H9 (cell line): Measurements from ENCODE around the gene MRPL55. TPM values are rescaled to one million over a fixed set of nuclear protein-coding genes. Genes with fewer than 3 reads are reported as not detected.

Experiments used
- DNase-seq: peaks from one replicate; pipeline ENCODE4 v3.0.0-alpha.2; 2017
- H2AFZ ChIP-seq: one replicate; pipeline ENCODE4 v1.6.1; 2013; ENCODE audit warnings: mild to moderate bottlenecking, low read length, control low read depth, moderate library complexity
- H2AK5ac ChIP-seq: 2 replicates; pipeline ENCODE4 v1.6.1; 2013; ENCODE audit warnings: low read length, control low read depth, mixed read lengths; ENCODE audit not compliant: insufficient read length
- H2BK120ac ChIP-seq: one replicate; pipeline ENCODE4 v1.6.1; 2013; ENCODE audit warnings: low read depth, mild to moderate bottlenecking, low read length, control low read depth, inconsistent platforms; ENCODE audit not compliant: poor library complexity, severe bottlenecking
- H2BK12ac ChIP-seq: 2 replicates; pipeline ENCODE4 v1.6.1; 2013; ENCODE audit warnings: low read length, control low read depth, mixed read lengths, low read depth; ENCODE audit not compliant: insufficient read length
- H2BK15ac ChIP-seq: 2 replicates; pipeline ENCODE4 v1.6.1; 2013; ENCODE audit warnings: low read depth, low read length, control low read depth
- H2BK20ac ChIP-seq: one replicate; pipeline ENCODE4 v1.6.1; 2013; ENCODE audit warnings: low read depth, mild to moderate bottlenecking, low read length, control low read depth, inconsistent platforms; ENCODE audit not compliant: poor library complexity, severe bottlenecking
- H2BK5ac ChIP-seq: 2 replicates; pipeline ENCODE4 v1.6.1; 2013; ENCODE audit warnings: low read length, control low read depth, mixed read lengths; ENCODE audit not compliant: insufficient read length
- H3K14ac ChIP-seq: 2 replicates; pipeline ENCODE4 v1.6.1; 2013; ENCODE audit warnings: low read length, control low read depth; ENCODE audit not compliant: insufficient read depth
- H3K18ac ChIP-seq: 2 replicates; pipeline ENCODE4 v1.6.1; 2013; ENCODE audit warnings: low read depth, mild to moderate bottlenecking, mixed read lengths, low read length, control low read depth; ENCODE audit not compliant: insufficient read length
- H3K23ac ChIP-seq: 2 replicates; pipeline ENCODE4 v1.6.1; 2013; ENCODE audit warnings: low read length, control low read depth, mixed read lengths, low read depth; ENCODE audit not compliant: insufficient read length
- H3K23me2 ChIP-seq: 2 replicates; pipeline ENCODE4 v1.6.1; 2013; ENCODE audit warnings: low read depth, mild to moderate bottlenecking, mixed read lengths, low read length, control low read depth; ENCODE audit not compliant: insufficient read length, poor library complexity, severe bottlenecking
- H3K27ac ChIP-seq: 2 replicates; pipeline ENCODE4 v1.5.1; 2013; ENCODE audit warnings: low read length, control low read depth, mixed read lengths, low read depth; ENCODE audit not compliant: insufficient read length
- H3K27me3 ChIP-seq: 2 replicates; pipeline ENCODE4 v1.6.1; 2013; ENCODE audit warnings: low read length, control low read depth, inconsistent platforms; ENCODE audit not compliant: insufficient read depth
- H3K4ac ChIP-seq: 2 replicates; pipeline ENCODE4 v1.6.1; 2013; ENCODE audit warnings: low read depth, mild to moderate bottlenecking, control low read depth, inconsistent platforms, low read length, moderate library complexity
- H3K4me1 ChIP-seq: 2 replicates; pipeline ENCODE4 v1.6.1; 2013; ENCODE audit warnings: low read length, control low read depth, inconsistent platforms; ENCODE audit not compliant: insufficient read depth
- H3K4me2 ChIP-seq: 2 replicates; pipeline ENCODE4 v1.6.1; 2013; ENCODE audit warnings: low read length, control low read depth, mixed read lengths; ENCODE audit not compliant: insufficient read length, insufficient read depth
- H3K56ac ChIP-seq: 2 replicates; pipeline ENCODE4 v1.6.1; 2013; ENCODE audit warnings: low read depth, mild to moderate bottlenecking, mixed read lengths, low read length, control low read depth; ENCODE audit not compliant: insufficient read length
- H3K79me1 ChIP-seq: 2 replicates; pipeline ENCODE4 v1.6.1; 2013; ENCODE audit warnings: low read depth, mild to moderate bottlenecking, moderate library complexity, low read length, control low read depth, inconsistent platforms; ENCODE audit not compliant: insufficient read depth, poor library complexity, severe bottlenecking
- H3K79me2 ChIP-seq: 2 replicates; pipeline ENCODE4 v1.6.1; 2013; ENCODE audit warnings: low read length, control low read depth, inconsistent platforms; ENCODE audit not compliant: insufficient read depth
- H3K9ac ChIP-seq: 2 replicates; pipeline ENCODE4 v1.6.1; 2013; ENCODE audit warnings: low read length, control low read depth, mixed read lengths; ENCODE audit not compliant: insufficient read length; ENCODE audit errors: extremely low read depth
- H3K9me3 ChIP-seq: one replicate; pipeline ENCODE4 v1.6.1; 2013; ENCODE audit warnings: low read depth, low read length, inconsistent platforms; ENCODE audit not compliant: control insufficient read depth
- H3T11ph ChIP-seq: one replicate; pipeline ENCODE4 v1.6.1; 2013; ENCODE audit warnings: mild to moderate bottlenecking, low read length, control low read depth, inconsistent platforms
- H4K20me1 ChIP-seq: one replicate; pipeline ENCODE4 v1.6.1; 2013; ENCODE audit not compliant: control insufficient read depth, insufficient read length, insufficient read depth
- H4K5ac ChIP-seq: 2 replicates; pipeline ENCODE4 v1.6.1; 2013; ENCODE audit warnings: low read depth, mild to moderate bottlenecking, mixed read lengths, low read length, control low read depth; ENCODE audit not compliant: insufficient read length
- H4K8ac ChIP-seq: replicated peaks from 2 replicates; pipeline ENCODE4 v1.6.1; 2013; ENCODE audit warnings: low read length, control low read depth, mixed read lengths, low read depth; ENCODE audit not compliant: insufficient read length
- H4K91ac ChIP-seq: 2 replicates; pipeline ENCODE4 v1.6.1; 2013; ENCODE audit warnings: low read depth, mild to moderate bottlenecking, moderate library complexity, mixed read lengths, low read length, control low read depth; ENCODE audit not compliant: insufficient read length
- H3K27ac Mint-ChIP-seq, 3 experiments: 2 replicates in 2 of 3; 3 replicates in 1 of 3; pipeline ENCODE4 v1.8.0; 2020 to 2021; ENCODE audit warnings: mixed read lengths in 3 of 3, mild to moderate bottlenecking in 1 of 3, moderate library complexity in 1 of 3
- H3K27me3 Mint-ChIP-seq: 2 replicates; pipeline ENCODE4 v1.8.0; 2021; ENCODE audit warnings: low read depth, mild to moderate bottlenecking, moderate library complexity, mixed read lengths
- H3K36me3 Mint-ChIP-seq, 3 experiments: 2 replicates in 2 of 3; 3 replicates in 1 of 3; pipeline ENCODE4 v1.8.0; 2020 to 2021; ENCODE audit warnings: low read depth in 3 of 3, mixed read lengths in 3 of 3; ENCODE audit not compliant: insufficient read depth in 1 of 3
- H3K4me1 Mint-ChIP-seq, 2 experiments: 2 replicates each; pipeline ENCODE4 v1.8.0; 2020; ENCODE audit warnings: mixed read lengths in 2 of 2
- H3K4me3 Mint-ChIP-seq, 2 experiments: 2 replicates in 1 of 2; 3 replicates in 1 of 2; pipeline ENCODE4 v1.8.0; 2020 to 2021; ENCODE audit warnings: mild to moderate bottlenecking in 2 of 2, mixed read lengths in 2 of 2, moderate library complexity in 1 of 2
- H3K9me3 Mint-ChIP-seq, 2 experiments: 2 replicates in 1 of 2; 3 replicates in 1 of 2; pipeline ENCODE4 v1.8.0; 2020; ENCODE audit warnings: mild to moderate bottlenecking in 2 of 2, mixed read lengths in 2 of 2, moderate library complexity in 1 of 2
- WGBS: extraction: QIAGEN DNeasy Blood & Tissue Kit; methylation state at CpG from one replicate; pipeline ENCODE4 v1.1.7; 2013; ENCODE audit warnings: missing lambda C conversion rate, low lambda C conversion rate, mixed read lengths; ENCODE audit not compliant: insufficient read length; ENCODE audit errors: extremely low coverage; 5-methylcytosine and 5-hydroxymethylcytosine counted together
- total RNA-seq: library from RNA; stranded (reverse); gene quantifications from 2 replicates; pipeline ENCODE4 v1.2.1, GENCODE V29; 2021
- TF ChIP-seq, protein P1 (sequence below): fragments of 200-600 bp; sonication (generic); conservative IDR thresholded peaks from 3 replicates; pipeline ENCODE4 v1.8.0; 2021; ENCODE audit warnings: antibody characterized with exemption, mild to moderate bottlenecking

MRPL55 gene
- total RNA-seq, 1 experiment from 2014 or later, result 62.3 TPM

DNA sequence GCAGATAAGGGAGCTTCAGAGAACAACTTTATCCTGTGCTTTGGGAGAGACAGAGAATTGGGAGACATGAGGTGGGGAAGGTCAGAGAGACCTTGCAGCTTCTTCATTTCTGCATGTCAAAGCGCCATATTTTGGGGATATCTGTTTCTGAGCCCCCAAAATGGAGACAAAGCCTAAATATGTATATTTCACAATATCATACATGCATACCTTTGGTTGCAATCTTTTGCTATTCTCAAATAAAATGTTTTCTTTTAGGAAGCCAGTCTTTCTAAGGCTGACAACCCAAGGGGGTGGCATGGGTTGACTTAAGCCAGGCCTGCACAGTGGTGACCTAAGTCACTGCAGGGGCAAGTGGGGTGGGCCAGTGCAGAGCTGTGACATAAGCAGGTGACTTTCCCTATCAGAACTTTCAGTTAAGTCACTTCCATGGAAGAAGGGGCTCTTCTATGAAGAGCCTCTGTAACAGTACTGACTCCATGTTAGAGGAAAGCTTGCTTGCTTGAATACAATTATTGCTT lies 13.9 kb upstream of the MRPL55 start:
- Histone ChIP-seq H2BK20ac (no peak overlapping the region), H3K4me2 (no peak overlapping the region), H2AK5ac (no peak overlapping the region), H4K8ac (no peak overlapping the region), H3K23me2 (no peaks in the 10 kb centered on the region), H3K27ac (no peak overlapping the region), H3K4me1 (no peaks in the 10 kb centered on the region), H3K9me3 (no peaks in the 10 kb centered on the region), H2BK15ac (no peak overlapping the region), H3K14ac (no peak overlapping the region), H4K20me1 (no peaks in the 10 kb centered on the region), H3K23ac (no peak overlapping the region), H2BK5ac (no peak overlapping the region), H4K91ac (no peak overlapping the region), H3K27me3 (peaks cover 2% of the 10 kb centered on the region; the same call in 1 of the 2 replicates), H3K56ac (no peak overlapping the region), H3T11ph (no peak overlapping the region), H2BK120ac (no peak overlapping the region), H4K5ac (no peak overlapping the region), H3K4ac (no peak overlapping the region), H3K9ac (no peak overlapping the region), H2AFZ (no peak overlapping the region), H3K18ac (no peak overlapping the region), H3K79me2 (no peaks in the 10 kb centered on the region), H2BK12ac (no peak overlapping the region), H3K79me1 (no peaks in the 10 kb centered on the region)
- Mint-ChIP-seq H3K4me3 (no peak overlapping the region), H3K4me1 (0 out of 4 replicates have a peak, but pooled peaks cover 0 to 3% of the 10 kb centered on the region in 2 experiments), H3K9me3 (peaks cover 20 to 23% of the 10 kb centered on the region in 2 experiments), H3K27me3 (peaks cover 64% of the 10 kb centered on the region), H3K36me3 (peaks cover 2 to 3% (median 2%) of the 10 kb centered on the region in 3 experiments; a peak in 6 of 7 replicates), H3K27ac (no peak overlapping the region)
- no peak for DNase-seq
- TF ChIP-seq, protein P1, sequence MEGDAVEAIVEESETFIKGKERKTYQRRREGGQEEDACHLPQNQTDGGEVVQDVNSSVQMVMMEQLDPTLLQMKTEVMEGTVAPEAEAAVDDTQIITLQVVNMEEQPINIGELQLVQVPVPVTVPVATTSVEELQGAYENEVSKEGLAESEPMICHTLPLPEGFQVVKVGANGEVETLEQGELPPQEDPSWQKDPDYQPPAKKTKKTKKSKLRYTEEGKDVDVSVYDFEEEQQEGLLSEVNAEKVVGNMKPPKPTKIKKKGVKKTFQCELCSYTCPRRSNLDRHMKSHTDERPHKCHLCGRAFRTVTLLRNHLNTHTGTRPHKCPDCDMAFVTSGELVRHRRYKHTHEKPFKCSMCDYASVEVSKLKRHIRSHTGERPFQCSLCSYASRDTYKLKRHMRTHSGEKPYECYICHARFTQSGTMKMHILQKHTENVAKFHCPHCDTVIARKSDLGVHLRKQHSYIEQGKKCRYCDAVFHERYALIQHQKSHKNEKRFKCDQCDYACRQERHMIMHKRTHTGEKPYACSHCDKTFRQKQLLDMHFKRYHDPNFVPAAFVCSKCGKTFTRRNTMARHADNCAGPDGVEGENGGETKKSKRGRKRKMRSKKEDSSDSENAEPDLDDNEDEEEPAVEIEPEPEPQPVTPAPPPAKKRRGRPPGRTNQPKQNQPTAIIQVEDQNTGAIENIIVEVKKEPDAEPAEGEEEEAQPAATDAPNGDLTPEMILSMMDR, result no peak
- no CpG with 5 or more reads among the region's 1 CpG for WGBS
